Stomach (tissue), 9 donors: ENCODE measurements around the gene TGIF1. TPM values are rescaled to one million over a fixed set of nuclear protein-coding genes. Genes with fewer than 3 reads are reported as not detected.

Experiments
- DNase-seq, 2 donors: peaks; one replicate each; pipeline versions ENCODE4 v3.0.0 to v3.0.0-alpha.2; 2013 to 2019
- H3K27ac ChIP-seq, 5 donors: fragments of 200-600 bp in 4 of 5; sonication (generic) in 4 of 5; one replicate each; pipeline ENCODE4 v1.5.1; 2013 to 2019; ENCODE audit warnings: mild to moderate bottlenecking in 1 of 5, moderate library complexity in 1 of 5
- H3K27me3 ChIP-seq, 3 donors: fragments of 200-600 bp; sonication (generic); one replicate each; pipeline ENCODE4 v1.5.1; 2017 to 2019; ENCODE audit warnings: mixed run types in 1 of 3
- H3K36me3 ChIP-seq, 4 donors: fragments of 200-600 bp; sonication (generic); 1 replicate in 3 of 4; 2 replicates in 1 of 4; pipeline ENCODE4 v1.5.1; 2016 to 2019
- H3K4me1 ChIP-seq, 4 donors: fragments of 200-600 bp; sonication (generic); one replicate each; pipeline ENCODE4 v1.5.1; 2016 to 2019
- H3K4me3 ChIP-seq, 4 donors: fragments of 200-600 bp; sonication (generic) in 3 of 4; one replicate each; pipeline ENCODE4 v1.5.1; 2016 to 2019; ENCODE audit warnings: mild to moderate bottlenecking in 1 of 4
- H3K9me3 ChIP-seq, 4 donors: fragments of 200-600 bp; sonication (generic); one replicate each; pipeline ENCODE4 v1.5.1; 2016 to 2019
- CTCF ChIP-seq, 7 experiments: fragments of 450-650 bp in 4 of 7; fragments of 200-600 bp in 3 of 7; sonication (generic) in 3 of 7; IDR thresholded peaks; one replicate each; pipeline ENCODE4 v1.5.1; 2016 to 2019; ENCODE audit warnings: antibody characterized with exemption in 7 of 7, control low read depth in 2 of 7, mild to moderate bottlenecking in 1 of 7
- EP300 ChIP-seq: sonication (generic); formaldehyde crosslinking; IDR thresholded peaks from one replicate; pipeline ENCODE4 v1.6.1; 2017; ENCODE audit warnings: antibody characterized with exemption
- POLR2A ChIP-seq, 4 donors: fragments of 450-650 bp; IDR thresholded peaks; one replicate each; pipeline ENCODE4 v1.6.1; 2016; ENCODE audit warnings: antibody characterized with exemption in 4 of 4, control low read depth in 2 of 4, mild to moderate bottlenecking in 1 of 4, moderate library complexity in 1 of 4
- POLR2AphosphoS5 ChIP-seq, 3 donors: sonication (generic); formaldehyde crosslinking; IDR thresholded peaks; one replicate each; pipeline ENCODE4 v1.6.1; 2016; ENCODE audit warnings: antibody characterized with exemption in 3 of 3
- WGBS, 5 donors: extraction: QIAGEN DNeasy Blood & Tissue Kit in 3 of 5; methylation state at CpG; one replicate each; pipeline versions ENCODE4 v1.1.5 to v1.1.7; 2013 to 2018; 5-methylcytosine and 5-hydroxymethylcytosine counted together
- intact Hi-C: fragments of 100-400 bp; cut with DNase I; formaldehyde crosslinking; loops from one replicate; pipeline ENCODE4 v1.15.1; 2023; ENCODE audit warnings: low total_unique reads
- polyA plus RNA-seq, 3 donors: library from polyadenylated mRNA; stranded (reverse); fragments of 200-250 nt; gene quantifications; one replicate each; pipeline ENCODE4 v1.2.3, GENCODE V29; 2013
- total RNA-seq, 5 donors: library from RNA; depleted of rRNA; stranded (reverse); fragments of >200 nt; gene quantifications; one replicate each; pipeline versions ENCODE4 v1.1.0 to v1.2.3, GENCODE V29; 2014 to 2016
- donor health status: healthy with polysubstance abuse.
- donor health status: Bipolar disorder and iron deficiency.
- donor health status: healthy.

TGIF1 gene
- total and polyA plus RNA-seq, 8 donors = 18.7 to 87.6 (median 55.2) TPM

DNA sequence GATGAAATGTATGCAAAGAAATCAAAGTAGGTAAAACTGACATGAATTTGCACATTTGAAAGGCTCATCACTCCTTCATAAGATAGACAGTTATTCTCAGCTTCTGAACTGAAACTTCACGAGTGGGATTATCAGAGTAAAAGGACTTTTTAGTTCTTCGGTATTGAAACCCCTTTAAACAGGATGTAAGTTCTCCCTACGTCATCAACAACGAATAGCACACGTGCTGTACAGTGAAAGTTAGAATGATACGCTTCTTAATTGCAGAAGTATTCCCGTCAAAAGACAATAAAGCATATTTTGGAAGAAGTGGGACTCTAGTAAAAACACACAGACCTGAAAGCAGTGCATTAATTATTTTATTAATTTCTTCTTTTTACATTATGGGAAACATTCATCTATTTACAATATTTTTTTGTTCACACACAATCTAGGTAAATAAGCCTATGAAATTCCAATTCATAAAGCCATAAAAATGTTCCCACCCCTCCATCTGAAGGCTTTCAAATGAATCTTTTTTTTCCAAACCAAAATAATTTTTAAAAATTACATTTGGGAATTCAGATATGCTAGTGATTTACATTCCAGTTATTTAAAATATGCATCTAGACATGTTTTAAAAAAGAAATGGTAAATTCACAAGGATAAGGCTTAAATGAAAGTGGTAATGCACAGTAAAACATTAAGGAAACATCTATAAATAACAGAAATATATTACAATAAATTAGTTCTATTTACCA, 45.9 kb downstream of the TGIF1 start:
- TF ChIP-seq POLR2A (IDR thresholded peaks at IDR 0.05) (no peak), EP300 (no peak), POLR2AphosphoS5 (IDR thresholded peaks at IDR 0.05) (no peak), CTCF (IDR thresholded peaks at IDR 0.05) (no peak)
- intact Hi-C loops = no loop called here
- Histone ChIP-seq H3K4me1 (peaks cover 5 to 14% (median 11%) of the 10 kb centered on the region in 4 donors), H3K4me3 (no peak overlapping the region), H3K27ac (no peak overlapping the region), H3K36me3 (no peaks in the 10 kb centered on the region), H3K27me3 (peaks cover 0 to 26% (median 14%) of the 10 kb centered on the region in 3 donors), H3K9me3 (no peaks in the 10 kb centered on the region)
- 81 to 89% (median 86%) methylated on average over 7 of the region's 7 CpGs for WGBS, 5 donors
- no peak for DNase-seq

DNA sequence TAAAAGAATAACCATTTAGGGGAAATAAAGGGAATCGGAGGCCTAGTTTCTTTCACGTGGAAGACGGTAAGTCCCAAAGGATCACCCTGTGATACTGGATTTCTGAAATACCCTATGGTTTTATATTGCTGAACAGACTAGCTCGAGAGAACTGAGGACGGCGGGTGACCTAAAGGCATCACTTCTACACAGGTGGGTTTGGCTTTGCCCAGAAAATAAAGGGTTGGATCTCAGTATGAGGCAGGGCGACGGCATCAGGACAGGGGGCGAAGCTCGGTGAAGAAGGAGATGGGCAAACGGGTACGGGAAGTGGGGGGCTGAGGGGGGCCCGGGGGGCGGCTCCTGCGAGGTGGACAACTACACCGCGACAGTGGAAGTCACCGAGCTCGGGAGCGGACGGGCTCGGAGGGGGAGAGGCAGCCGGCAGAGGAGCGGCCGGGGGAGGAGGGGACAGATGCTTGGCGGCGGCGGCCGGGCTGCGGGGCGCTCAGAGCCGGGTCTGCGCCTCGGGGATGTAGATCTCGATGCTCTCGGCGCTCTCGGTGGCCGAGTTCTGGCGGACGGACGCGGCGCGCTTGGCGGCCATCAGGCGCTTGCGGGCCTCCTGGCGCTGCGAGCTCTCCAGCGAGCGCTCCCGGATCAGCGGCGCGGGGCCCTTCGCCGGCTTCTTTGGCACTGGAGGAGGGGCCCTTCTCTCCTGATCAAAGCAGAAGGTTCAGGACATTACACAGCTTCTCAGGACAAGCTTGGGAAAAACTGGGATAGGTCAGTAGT, 48.9 kb downstream of the TGIF1 start:
- TF ChIP-seq POLR2AphosphoS5 (IDR thresholded peaks at IDR 0.05) (no peak), CTCF (IDR thresholded peaks at IDR 0.05) (no peak), EP300 (no peak), POLR2A (IDR thresholded peaks at IDR 0.05) (no peak)
- intact Hi-C loops = no loop called here
- H3K4me3 ChIP-seq = peak overlapping the region; percentile 42 to 51 (median 46)
- 14 to 31% (median 16%) methylated on average over 27 to 58 of the region's 58 CpGs for WGBS, 5 donors
- H3K9me3 ChIP-seq = no peaks in the 10 kb centered on the region
- peak overlapping the region in 1 of 5 donors; percentile 41 for H3K27ac ChIP-seq
- peak; percentile 37 to 83 for DNase-seq
- no peaks in the 10 kb centered on the region for H3K36me3 ChIP-seq
- peaks cover 0 to 32% (median 14%) of the 10 kb centered on the region in 3 donors for H3K27me3 ChIP-seq
- H3K4me1 ChIP-seq = peaks cover 5 to 14% (median 11%) of the 10 kb centered on the region in 4 donors

DNA sequence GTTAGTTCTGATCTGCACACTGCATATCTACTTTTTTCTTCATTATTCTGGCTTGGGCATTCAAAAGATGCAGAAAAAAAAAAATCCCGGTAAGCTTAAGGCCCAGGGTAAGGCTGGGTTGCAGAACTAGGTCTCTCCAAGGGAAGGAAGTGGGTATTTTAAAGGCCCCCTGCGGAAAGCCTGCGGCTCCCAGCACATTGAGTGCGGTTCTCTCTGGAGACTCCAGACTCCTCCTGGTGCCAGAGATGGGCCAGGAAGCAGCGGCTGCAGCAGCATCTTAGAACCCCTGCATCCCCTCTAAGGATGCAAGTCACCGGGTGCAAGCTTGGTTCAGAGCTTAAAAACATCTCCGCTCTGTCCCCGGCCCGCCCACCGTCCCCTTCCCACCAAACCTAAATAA, 49.5 kb downstream of the TGIF1 start:
- peaks cover 0 to 32% (median 14%) of the 10 kb centered on the region in 3 donors for H3K27me3 ChIP-seq
- no peaks in the 10 kb centered on the region for H3K9me3 ChIP-seq
- H3K27ac ChIP-seq = peak overlapping the region in 1 of 5 donors; percentile 41
- H3K36me3 ChIP-seq = no peaks in the 10 kb centered on the region
- DNase-seq = peak in 1 of 2 donors; percentile 28
- 22 to 38% (median 26%) methylated on average over 9 to 10 of the region's 10 CpGs for whole genome bisulfite sequencing, 5 donors
- intact Hi-C loops = no loop called here
- no peak for TF ChIP-seq POLR2A (IDR thresholded peaks at IDR 0.05)
- TF ChIP-seq CTCF (IDR thresholded peaks at IDR 0.05) = no peak
- TF ChIP-seq POLR2AphosphoS5 (IDR thresholded peaks at IDR 0.05) = no peak
- no peak for TF ChIP-seq EP300
- peaks cover 5 to 14% (median 11%) of the 10 kb centered on the region in 4 donors for H3K4me1 ChIP-seq
- H3K4me3 ChIP-seq = peak overlapping the region; percentile 42 to 51 (median 46)

DNA sequence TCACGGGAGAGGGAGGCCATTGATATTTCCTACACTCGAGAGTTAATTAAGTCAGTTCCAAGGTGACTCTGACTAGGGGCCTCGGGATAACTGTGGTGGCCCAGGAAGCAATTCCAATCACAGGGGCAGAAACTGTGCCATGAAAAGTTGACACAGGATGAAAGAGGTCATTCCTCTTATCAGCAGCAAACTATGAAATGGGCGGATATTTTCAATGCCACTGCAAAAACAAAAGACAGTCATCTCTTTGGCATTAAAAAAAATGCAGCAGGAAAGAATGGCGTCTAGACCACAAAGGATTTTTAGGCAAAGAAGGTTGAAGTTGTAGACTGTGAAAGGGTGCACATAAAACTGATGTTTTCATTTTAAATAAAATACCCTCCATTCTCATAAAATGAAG, 50.0 kb downstream of the TGIF1 start:
- Histone ChIP-seq H3K27ac (no peak overlapping the region), H3K4me1 (peaks cover 5 to 14% (median 11%) of the 10 kb centered on the region in 4 donors), H3K9me3 (no peaks in the 10 kb centered on the region), H3K36me3 (no peaks in the 10 kb centered on the region), H3K4me3 (no peak overlapping the region), H3K27me3 (peaks cover 0 to 32% (median 14%) of the 10 kb centered on the region in 3 donors)
- no peak for TF ChIP-seq POLR2A (IDR thresholded peaks at IDR 0.05)
- intact Hi-C loops = no loop called here
- whole genome bisulfite sequencing, 5 donors = 43 to 59% (median 52%) methylated on average over 5 of the region's 5 CpGs
- DNase-seq = no peak
